GM18519 (cell line): ENCODE measurements around the gene SKAP2.

ENCODE experiments used
- ATAC-seq: cut with Tn5 transposase; IDR thresholded peaks from one replicate; pipeline ENCODE4 v1.9.1; 2021; ENCODE audit warnings: mild to moderate bottlenecking, moderate library complexity; ENCODE audit not compliant: unreplicated experiment, low FRiP score

Gene SKAP2

DNA sequence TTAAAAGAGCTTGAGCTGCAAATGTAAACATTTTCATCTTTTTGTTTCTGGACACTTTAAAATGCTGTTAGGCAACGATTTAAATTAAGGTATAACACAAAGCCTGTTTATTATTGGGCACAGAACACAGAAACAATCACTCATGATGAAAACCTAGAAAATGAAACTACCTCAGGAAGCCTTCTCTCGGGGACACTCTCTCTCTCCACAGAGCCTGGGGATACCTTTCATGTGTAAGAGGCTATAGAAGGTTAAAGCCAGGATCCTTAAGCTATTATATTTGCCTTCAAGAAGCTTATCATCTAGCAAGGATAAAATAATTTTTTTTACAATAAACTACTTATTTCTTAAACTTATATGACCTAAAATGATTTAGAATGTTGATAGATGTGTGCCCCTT, 194.1 kb downstream of the SKAP2 start:
- ATAC-seq, result no peak

DNA sequence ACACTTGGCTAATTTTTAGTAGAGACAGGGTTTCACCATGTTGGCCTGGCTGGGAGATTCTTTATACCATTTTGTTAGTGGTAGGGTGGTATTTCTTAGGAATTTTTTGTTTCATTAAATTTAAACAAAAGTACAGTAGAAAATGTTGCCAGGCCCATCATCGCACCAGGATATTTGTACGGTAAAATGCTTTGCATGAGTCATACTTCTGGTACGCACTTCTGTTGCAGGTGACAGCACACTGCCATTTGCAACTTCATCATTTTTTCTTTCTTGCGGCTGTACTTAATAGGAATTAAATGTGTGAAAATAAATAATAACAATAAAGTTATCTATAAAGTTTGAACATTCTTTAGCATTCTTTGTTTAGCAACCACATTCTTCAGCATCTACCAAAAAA, 195.6 kb downstream of the SKAP2 start:
- no peak for ATAC-seq

DNA sequence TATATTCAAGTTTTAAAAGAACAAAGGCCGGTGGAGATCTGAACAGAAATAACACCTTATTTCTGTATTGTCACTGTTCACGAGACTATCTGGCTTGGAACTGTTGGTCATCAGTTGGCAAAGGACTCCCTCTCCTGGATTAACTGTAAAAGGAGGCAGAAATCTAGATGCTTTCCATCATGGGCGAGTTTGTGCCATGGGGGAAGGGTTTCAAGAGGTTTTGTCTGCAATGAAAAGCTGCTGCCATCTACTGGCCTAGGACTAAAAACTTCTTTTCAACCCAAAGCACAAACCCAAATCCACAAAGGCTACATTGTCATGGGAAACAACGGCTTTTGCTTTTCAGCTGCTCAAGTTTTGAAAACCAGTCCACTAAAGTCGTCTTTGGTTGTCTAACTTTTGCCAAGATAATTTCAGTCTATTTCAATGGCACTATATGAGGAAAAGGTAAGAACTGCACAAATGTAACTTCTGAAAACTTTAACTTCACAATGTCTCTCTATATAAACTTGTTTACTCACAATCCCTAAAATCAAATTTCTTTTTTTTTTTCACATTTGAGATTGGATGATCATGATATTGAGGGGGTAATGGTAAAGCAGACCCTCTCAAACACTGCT, 196.8 kb downstream of the SKAP2 start:
- ATAC-seq, result no peak

DNA sequence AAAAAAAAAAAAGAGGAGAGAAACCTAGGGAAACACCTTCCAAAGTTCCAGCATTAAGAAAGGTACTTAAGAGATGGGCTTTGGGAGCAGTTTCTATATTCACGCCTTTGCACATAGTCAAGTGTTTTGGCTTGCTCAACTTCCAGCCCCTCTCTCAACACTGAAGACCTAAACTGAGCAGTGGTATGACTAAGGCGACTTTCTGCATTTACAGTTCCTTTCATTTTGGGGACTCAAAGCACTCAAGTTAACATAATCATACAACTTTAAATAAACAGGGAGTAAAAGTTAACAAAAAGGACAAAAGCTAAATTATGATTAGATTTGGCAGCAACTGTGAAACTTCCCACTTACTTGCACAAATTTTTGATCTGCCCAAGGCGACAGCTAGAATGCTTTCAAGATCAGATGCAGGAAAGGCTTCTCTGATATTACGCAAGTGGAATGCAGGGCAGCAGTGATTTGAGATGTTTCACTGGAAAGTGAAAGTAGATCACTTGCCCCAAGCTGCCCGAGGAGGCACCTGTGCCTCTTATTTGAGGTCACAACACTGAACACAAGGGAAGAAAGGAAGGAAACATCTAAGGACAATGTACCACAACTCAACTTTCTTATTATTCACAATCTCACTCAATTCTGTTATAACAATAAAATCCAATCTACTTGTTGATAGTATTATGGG, 199.5 kb downstream of the SKAP2 start:
- no peak for ATAC-seq

DNA sequence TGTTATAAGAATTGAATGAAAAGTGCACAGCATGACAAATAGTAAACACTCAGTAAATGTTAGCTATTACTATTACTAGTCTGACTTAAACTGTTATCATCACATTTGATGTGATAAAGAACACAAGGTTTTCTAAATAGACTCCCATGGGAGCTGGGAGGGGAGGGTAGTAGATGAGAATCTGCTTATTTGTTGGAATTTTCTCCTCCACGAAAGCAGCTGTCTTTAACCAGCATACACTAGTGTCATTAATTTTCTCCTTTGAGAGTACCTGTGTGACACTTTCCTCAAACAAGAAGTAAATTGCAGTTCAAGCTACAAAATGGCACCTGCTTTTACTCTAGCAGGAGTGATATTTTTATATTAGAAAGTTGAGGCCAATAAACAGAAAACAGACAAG, 200.1 kb downstream of the SKAP2 start:
- no peak for ATAC-seq

DNA sequence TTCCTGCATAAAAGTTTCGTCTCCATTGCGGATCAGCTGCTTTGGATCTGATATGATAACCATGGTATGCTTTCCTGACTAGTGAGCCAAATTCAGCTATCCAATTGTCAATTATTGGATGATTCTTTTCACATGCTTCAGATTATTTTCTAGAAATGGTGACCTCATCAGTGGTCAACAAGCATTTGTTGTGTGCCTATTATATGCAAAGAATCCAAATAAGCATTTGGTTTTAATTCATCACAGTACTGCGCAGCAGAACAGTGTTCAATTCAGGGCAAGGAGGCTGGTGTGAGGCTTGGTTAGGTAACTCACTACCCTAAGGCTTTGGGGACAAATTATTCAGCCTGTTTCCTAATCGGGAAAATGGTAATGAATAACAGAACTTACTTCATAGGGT, 200.5 kb downstream of the SKAP2 start:
- no peak for ATAC-seq

DNA sequence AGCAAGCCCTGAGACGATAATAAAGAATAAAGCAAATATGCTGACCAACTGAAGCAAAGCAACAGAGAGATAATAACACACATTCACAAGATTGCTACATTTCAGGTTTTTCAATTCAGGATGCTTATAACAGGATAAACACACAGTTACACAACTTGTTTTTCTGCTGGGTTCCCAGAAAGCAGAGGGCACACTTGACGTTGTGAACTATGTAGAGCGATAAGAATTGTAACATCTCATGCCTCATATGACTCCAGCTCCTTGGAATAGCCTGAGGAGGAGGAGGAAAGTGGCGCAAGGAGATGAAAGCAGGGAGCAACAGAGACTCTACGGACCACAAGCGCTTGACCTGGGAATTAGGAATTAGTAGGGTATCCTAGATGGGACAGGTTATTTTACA, 201.7 kb downstream of the SKAP2 start:
- no peak for ATAC-seq

DNA sequence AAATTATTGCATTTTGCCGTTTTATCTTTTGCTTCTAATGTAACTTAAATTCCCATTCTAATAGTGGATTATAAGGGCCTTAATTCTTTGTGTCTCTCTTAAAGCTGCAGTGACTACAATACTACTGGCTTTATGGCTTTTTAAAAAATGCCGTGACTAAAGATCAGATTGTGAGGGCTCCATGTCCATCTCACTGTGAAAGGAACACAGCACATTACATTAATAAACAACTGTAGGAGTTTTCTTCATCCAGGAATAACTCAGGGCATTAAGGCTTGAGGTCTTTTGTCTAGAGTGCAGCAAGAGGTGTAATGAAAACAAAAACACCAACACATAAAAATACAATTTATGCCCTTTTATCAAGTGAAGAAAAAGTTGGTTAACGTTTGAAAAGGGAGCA, 205.3 kb downstream of the SKAP2 start:
- no peak for ATAC-seq

DNA sequence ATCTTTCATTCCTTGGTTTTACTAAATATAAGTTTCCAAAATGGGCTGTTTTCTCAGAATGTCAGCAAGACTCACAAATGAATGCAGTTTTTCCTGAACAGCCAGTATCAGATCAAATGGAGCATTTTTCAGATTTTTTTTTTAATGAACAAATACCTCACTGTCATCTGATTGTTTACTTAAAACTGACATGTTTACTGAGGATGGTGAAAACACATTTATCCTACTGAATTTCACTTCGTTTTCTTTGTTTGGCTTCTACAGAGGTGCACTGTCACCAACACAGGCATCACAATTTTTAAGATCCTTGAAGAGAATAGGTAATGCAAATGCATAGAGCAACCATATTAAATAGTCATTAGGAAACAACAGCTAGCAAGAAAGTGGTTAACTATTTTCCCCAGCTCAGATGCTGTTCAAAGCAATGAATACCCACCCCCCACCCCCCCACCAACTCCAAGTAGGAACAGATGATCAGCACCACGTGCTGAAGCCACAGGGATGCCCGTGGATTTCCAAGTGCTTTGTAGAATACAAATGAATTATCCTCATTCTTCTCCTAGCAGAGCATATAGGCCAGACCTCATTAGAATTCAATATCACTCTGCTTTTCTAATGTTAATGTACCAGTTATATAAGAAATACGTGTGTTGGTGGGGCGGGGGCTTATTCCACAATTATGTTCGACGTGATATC, 205.9 kb downstream of the SKAP2 start:
- no peak for ATAC-seq

DNA sequence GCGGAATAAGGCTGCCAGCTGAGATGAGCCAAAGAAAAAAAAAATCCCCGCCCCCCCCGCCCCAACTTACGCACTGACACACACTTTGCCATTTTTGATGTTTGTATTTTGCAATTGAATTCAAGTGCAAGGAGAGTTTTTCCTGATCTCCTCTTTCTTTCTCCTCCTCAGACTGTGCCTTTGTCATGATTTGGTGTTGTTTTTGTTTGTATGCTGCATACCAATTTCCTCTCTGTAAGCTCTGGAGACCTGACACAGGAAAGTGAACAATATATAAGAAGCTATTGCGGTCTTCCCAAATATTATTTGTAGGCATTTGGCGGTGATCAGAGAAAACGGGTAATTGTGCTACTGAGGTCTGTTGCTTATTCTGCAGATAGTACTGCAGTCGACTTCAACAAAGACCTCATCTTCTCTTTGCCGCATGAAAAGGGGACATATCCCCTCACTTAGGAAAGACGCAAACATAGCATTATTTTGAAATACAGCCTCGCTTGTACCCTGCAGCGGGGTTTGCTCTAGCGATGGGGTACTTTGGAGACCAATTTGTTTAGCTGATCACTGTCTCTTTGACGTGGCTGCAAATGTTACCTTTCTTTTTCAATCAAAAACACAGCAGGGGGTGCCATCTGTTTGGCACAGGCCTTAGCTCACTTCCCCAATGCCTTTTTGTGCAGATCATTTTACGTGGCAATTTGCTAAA, 206.6 kb downstream of the SKAP2 start:
- no peak for ATAC-seq

DNA sequence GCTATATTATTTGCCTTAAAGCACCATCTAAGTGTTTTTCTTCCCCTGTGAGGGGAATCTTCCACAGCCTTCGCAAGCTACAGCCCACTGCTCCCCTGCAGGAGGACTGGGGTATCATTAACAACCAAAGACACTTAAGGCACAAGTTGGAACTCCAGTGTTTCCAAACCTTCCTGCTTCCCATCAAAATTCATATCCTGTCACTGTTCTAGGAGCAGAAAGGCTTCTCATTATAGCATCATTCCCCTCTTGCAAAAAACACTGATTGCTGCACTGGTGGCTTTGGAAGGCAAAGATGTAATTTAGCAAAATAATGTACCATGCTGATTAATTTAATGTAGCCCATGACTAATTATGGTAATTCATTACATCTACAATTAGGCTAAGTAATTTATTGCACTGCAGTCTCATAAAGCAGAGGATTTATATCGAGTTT, 207.2 kb downstream of the SKAP2 start:
- ATAC-seq, result no peak

DNA sequence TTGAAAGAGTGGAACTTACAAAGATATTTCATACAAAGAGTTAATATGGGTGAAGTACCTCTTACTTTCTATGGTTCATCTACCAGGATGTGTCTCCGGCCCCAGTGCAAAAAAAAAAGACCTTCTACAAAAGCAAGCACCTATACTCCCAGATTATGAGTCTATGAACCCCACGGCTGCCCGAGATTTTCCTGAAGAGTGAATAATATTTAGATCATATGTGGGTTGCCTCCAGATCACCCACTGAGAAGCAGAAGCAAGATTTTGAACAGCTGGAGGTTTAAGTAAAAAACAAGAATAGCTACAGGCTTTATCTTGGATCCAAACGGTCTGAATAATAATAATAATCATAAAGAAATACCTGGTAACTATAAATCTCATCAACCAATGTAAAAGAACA, 207.7 kb downstream of the SKAP2 start:
- ATAC-seq, result no peak

DNA sequence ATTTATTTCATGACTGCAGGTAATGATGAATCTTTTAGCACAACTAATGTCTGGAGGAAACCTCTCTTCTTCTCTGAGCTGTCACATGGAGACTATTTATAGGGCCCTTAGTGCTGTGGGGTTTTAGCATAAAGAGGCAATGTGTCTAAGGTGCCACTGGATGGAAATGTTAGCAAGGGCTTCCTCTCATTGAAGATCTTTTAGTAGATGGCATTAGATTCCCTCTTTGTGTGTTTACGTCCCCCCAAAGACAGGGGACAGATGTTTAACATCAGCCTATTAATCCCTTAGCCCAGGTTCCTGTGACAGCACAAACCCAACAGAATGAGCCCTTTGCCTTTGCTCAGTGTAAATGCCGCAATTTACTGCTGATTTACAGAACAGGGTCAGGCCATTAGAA, 208.6 kb downstream of the SKAP2 start:
- ATAC-seq, result no peak

DNA sequence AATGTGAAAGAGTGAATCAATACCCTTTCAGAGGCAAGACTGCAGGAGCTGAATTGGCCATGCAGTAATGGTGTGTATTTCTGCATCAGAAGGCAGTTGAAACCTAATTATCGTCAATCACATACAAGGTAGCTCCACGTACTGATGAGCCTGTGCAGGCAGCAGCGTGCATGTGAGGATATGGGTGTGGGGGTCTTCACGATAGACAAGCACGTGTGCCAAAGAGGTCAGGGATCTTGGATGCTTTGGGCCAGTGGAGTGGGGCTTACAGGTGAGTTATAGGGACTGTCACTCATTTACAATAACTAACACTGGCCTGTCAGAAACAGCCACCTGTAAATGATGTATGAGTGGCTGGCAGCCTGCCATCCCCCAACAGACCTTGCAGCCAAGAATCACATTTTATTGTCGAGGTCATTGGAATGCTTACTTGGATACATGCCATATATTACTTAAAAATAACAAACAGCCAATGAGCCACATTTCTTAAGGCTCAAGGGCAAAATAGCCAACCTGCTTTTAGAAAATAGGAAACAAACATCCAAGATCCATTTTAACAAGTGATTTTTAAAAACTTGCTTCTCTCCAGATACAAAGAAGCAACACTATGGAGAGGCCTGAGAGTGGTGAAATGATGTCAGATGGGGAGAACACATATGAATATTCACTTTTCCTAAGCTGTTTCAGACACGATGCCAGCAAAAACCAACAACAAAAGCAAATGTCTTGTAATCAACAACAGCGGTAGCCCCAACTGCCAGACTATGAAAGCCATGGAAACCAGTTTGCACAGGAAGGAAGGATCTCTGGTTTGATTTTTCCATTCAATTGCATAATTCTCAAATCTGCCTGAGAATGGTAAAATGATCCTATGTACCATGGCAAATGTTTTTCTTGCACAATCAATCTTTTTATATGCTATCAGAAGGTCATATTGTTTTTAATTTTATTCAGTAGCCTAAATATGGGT, 210.7 kb downstream of the SKAP2 start:
- no peak for ATAC-seq

DNA sequence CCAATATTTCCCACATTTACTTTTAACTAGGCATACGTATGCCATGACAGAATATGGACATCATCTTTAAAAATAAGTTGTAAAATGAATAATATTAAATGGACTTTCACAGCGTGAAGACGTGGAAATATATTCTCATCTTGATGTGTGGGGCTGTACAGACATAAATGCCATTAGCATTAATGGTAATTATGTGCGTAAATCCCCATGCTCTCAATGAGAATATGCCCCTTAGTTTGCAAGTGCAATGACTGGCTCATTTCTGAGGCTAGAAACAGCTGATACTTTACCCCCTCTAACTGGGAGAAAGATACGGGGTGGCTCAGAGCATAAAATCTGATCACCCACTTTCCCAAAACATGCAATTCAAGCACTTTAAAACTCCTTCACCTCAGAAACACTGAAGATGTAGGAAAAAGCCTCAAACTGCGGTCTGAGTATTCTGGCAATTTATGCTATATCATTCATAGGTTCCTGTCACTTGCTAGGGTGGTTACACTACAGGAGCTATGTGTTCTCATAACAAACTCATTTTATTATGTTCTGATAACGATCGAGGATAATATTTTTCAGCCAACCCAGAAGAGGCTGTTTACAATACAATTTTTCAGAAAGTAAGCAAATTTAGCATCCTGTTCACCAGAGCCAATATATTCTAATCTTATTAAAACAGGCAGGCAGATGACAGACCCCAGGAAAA, 211.8 kb downstream of the SKAP2 start:
- no peak for ATAC-seq

DNA sequence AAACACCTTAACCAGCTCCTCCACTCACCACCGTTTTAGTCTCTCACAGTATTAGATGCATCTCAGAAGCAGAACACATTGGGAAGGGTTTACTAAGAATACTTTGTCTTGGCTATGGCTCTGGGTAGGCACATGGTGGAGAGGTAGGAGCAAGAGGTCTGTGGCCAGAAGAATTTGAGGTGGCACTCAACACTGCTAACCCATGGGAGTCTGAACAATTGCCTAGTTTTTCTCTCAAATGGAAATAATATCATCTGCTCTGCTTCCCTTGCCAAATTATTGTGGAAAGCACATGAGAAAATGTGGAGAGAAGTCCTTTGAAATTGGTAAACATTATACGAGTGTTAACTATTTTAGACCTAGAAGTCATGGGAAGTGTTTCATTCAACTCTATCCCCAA, 214.3 kb downstream of the SKAP2 start:
- ATAC-seq, result no peak

DNA sequence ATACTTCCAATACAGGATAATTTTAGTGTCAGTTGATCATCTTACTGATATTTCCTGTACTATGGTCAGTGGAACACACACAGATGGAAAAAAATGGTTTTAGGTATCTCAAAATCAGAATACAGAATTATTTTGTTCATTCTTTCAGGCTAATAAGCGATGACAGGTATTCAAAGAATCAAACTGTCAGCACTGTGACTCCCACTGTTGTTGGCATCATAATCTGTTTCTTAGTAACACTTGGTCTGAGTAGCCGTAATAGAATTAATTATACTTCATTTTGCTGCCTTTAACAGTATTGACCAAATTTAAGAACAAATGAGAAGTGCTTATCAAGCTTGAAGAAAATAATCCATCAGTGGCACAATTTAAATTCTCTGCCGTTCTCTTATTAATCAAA, 215.0 kb downstream of the SKAP2 start:
- no peak for ATAC-seq

DNA sequence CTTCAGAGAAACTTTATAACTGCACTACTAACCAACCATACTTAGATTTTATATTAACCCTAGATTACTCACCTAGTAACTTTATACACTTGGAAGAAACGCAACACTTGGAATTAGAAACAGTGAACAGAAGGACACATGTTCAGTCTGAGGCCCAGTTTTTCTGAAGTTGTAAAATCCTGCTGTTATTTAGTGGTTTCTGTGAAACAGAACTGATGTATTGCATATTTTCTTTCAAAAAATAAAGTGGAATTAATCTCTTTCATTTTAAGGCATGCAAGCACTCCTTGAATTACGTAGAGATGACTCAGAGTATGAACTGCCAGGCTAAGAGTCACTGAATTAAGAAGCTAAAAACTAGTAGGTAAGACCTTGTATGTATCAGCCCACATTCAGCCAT, 215.8 kb downstream of the SKAP2 start:
- ATAC-seq, result no peak

DNA sequence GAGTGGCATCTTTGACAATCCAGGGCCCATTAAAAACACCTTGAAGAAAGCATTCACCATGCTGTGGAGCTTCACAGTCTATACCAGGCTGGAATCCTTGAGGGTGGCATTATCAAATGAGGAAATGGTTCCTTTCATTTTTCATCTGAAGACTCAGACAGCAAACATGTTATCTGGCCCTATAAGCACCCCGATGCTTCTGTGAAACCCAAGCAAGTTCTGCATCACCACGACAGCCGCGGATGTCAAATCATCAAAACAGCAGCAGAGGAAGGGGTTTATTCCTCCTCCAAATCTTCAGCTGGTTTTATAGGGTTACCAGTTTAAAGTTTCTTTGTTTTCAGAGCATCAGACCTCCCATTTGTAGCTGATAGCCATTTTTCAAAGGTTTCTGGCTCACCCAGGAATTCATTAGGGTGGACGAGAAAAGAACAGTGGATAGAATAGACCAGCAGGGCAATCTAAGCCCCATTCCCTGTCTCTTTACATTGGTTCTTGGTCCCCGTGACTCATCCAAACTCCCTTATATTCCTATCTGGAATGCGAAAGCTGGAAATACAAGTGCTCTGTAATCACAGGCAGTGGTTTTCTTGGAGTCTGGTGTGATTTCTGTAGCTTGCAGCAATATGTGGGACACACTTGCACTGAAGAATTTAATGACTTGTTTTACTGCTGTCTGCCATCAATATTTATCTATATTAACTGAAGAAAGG, 217.9 kb downstream of the SKAP2 start:
- ATAC-seq, result no peak
